LNCAP (cell line): ENCODE data around the gene EVC2.

Experiments
- CTCF ChIP-seq: fragments of 450-650 bp; IDR thresholded peaks from 2 replicates; pipeline ENCODE4 v1.5.1; 2017; ENCODE audit warnings: mild to moderate bottlenecking

EVC2 gene

GRCh38 chr4:5716391-5716790, 8.0 kb upstream of the EVC2 start:
- no peak for TF ChIP-seq CTCF

DNA sequence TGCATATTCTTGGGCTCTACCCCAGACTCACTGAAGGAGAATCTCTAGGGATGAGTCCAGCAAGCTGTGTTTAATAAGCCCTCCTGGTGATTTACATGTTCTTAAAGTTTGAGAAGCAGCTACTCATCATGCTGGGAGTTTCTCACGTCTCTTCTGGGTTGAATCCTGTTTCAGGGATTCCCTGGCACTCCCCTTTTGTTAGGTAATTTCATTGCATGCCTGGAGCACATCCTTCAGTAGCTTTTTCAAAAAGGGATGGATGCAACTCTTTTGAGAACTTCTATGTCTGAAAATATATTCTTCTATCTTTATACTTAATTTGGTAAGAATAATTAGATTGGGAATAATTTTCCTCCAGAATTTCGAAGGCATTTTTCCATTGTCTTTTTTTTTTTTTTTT, 7.0 kb upstream of the EVC2 start:
- no peak for TF ChIP-seq CTCF

DNA sequence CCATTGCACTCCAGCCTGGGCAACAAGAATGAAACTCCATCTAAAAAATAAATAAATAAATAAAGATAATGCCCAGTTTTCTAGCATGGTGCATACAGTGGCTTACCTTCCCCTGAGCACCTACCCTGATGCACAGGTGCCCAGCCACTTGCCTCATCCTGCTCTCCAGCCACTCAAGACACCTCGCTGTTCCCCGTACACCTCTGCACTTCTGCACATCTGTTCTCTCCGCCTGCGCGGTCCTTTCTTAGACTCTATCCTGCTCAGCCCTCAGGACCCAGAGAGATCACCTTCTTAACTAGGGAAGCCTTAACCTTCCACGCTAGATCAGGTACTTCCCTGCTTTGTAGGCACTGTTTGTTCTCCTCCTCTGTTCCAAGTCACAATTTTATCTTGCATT, 5.5 kb upstream of the EVC2 start:
- TF ChIP-seq CTCF: no peak

GRCh38 chr4:5712931-5713330, 4.6 kb upstream of the EVC2 start:
- no peak for TF ChIP-seq CTCF

DNA sequence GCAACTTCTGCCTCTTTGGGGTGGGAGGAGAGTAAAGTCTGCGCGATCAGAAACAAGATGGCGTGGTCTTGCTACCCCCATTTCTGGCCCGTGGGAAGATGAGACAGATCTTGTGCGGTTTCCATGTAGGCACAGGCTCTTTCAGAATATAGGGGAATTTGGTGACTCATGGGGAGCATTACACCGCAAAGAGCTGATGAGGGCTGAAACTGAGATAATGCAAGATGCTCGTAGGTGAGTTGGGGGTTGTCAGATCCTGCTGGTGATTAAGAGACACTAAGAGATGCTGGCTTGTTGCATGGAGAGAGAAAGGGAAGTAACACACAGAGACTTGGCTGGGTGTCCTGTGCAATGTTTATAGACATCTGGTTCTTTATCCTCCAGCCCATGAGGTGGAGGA, 4.2 kb upstream of the EVC2 start:
- TF ChIP-seq CTCF: no peak

- TF ChIP-seq CTCF: no peak
Measured at GRCh38 chr4:5711479-5712184, 3.3 kb upstream of the EVC2 start.

GRCh38 chr4:5710961-5711478, 2.7 kb upstream of the EVC2 start, which contains the start of gene EVC:
EVC (plus strand) TSS chr4:5711201; CDS start chr4:5711381, 180 bp downstream.
- no peak for TF ChIP-seq CTCF
